Lung (tissue), 12 donors: Measurements from ENCODE around the gene AOAH. TPM values are rescaled to one million over a fixed set of nuclear protein-coding genes. Genes with fewer than 3 reads are reported as not detected.

ENCODE experiments used
- ATAC-seq: fragments of 200-7000 bp; cut with Tn5 transposase; one replicate; pipeline ENCODE4 v1.9.1; 2020; ENCODE audit warnings: moderate number of reproducible peaks; ENCODE audit not compliant: insufficient read depth, low FRiP score
- DNase-seq, 3 donors: peaks; one replicate each; pipeline ENCODE4 v3.0.0-alpha.2; 2013 to 2017
- H3K27ac ChIP-seq, 2 donors: one replicate each; pipeline ENCODE4 v1.5.1; 2013; ENCODE audit warnings: mild to moderate bottlenecking in 2 of 2, moderate library complexity in 2 of 2, control low read depth in 1 of 2, inconsistent platforms in 1 of 2, low read depth in 1 of 2, low read length in 1 of 2
- H3K27me3 ChIP-seq, 3 donors: one replicate each; pipeline ENCODE4 v1.5.1; 2013; ENCODE audit warnings: low read length in 2 of 3; ENCODE audit not compliant: control insufficient read depth in 3 of 3, insufficient read depth in 3 of 3
- H3K36me3 ChIP-seq, 4 donors: one replicate each; pipeline ENCODE4 v1.5.1; 2013; ENCODE audit warnings: low read length in 4 of 4, mild to moderate bottlenecking in 1 of 4, moderate library complexity in 1 of 4; ENCODE audit not compliant: control insufficient read depth in 4 of 4, insufficient read depth in 4 of 4
- H3K4me1 ChIP-seq, 5 donors: one replicate each; pipeline ENCODE4 v1.5.1; 2013; ENCODE audit warnings: low read length in 5 of 5, mild to moderate bottlenecking in 2 of 5, moderate library complexity in 1 of 5; ENCODE audit not compliant: control insufficient read depth in 5 of 5, insufficient read depth in 5 of 5
- H3K4me3 ChIP-seq: one replicate; pipeline ENCODE4 v1.5.1; 2013; ENCODE audit warnings: mild to moderate bottlenecking, control low read depth, moderate library complexity
- H3K9ac ChIP-seq, 2 donors: one replicate each; pipeline ENCODE4 v1.5.1; 2013; ENCODE audit warnings: low read length in 2 of 2, control low read depth in 1 of 2; ENCODE audit not compliant: insufficient read depth in 1 of 2
- H3K9me3 ChIP-seq, 4 donors: one replicate each; pipeline ENCODE4 v1.5.1; 2013; ENCODE audit warnings: low read length in 3 of 4, mild to moderate bottlenecking in 1 of 4, moderate library complexity in 1 of 4; ENCODE audit not compliant: control insufficient read depth in 4 of 4, insufficient read depth in 3 of 4
- WGBS, 2 donors: extraction: QIAGEN DNeasy Blood & Tissue Kit; methylation state at CpG; one replicate each; pipeline ENCODE4 v1.1.7; 2013; 5-methylcytosine and 5-hydroxymethylcytosine counted together
- polyA plus RNA-seq, 2 donors: library from polyadenylated mRNA; stranded (reverse); fragments of 200-250 nt; gene quantifications; one replicate each; pipeline ENCODE4 v1.2.1, GENCODE V29; 2013
- total RNA-seq, 2 donors: library from RNA; depleted of rRNA in 1 of 2; stranded (reverse); fragments of >200 nt in 1 of 2; gene quantifications; one replicate each; pipeline ENCODE4 v1.2.1, GENCODE V29; 2014 to 2021
- TF ChIP-seq, protein P1 (sequence below): IDR thresholded peaks from 2 replicates; pipeline ENCODE4 v1.5.1; 2012; ENCODE audit warnings: mild to moderate bottlenecking; ENCODE audit errors: control extremely low read depth, extremely low read depth
- donor health status: control.
- donor health status: control.
- donor health status: Bipolar disorder and iron deficiency.
- donor health status: healthy.
- donor health status: DM: yes; HTN: yes; CAD: no.

Gene AOAH
- total and polyA plus RNA-seq, 4 donors: 4.7 to 36.4 (median 29.0) TPM

DNA sequence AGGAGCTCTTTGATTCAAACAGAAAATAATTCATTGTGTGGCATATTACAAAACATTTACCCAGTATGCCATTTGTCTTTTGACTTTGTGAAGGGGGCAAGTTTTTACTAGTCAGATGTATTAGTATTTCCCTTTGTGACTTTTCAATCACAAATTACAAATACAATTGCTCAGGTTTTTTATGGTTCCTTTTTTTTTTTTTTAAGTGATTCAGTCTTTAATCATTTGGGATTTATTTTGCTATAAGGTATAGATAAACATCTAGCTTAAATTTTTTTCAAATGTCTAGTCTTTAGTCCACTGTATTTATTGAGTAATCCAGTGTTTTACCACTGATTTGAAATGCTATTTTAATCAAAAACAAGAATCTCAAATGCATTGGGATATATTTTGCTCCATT lies 75.9 kb downstream of the AOAH start:
- no peaks in the 10 kb centered on the region for H3K4me1 ChIP-seq
- no peak overlapping the region for H3K9ac ChIP-seq
- DNase-seq (no peak), ATAC-seq (no peak)
- no peak overlapping the region for H3K4me3 ChIP-seq
- TF ChIP-seq, protein P1, sequence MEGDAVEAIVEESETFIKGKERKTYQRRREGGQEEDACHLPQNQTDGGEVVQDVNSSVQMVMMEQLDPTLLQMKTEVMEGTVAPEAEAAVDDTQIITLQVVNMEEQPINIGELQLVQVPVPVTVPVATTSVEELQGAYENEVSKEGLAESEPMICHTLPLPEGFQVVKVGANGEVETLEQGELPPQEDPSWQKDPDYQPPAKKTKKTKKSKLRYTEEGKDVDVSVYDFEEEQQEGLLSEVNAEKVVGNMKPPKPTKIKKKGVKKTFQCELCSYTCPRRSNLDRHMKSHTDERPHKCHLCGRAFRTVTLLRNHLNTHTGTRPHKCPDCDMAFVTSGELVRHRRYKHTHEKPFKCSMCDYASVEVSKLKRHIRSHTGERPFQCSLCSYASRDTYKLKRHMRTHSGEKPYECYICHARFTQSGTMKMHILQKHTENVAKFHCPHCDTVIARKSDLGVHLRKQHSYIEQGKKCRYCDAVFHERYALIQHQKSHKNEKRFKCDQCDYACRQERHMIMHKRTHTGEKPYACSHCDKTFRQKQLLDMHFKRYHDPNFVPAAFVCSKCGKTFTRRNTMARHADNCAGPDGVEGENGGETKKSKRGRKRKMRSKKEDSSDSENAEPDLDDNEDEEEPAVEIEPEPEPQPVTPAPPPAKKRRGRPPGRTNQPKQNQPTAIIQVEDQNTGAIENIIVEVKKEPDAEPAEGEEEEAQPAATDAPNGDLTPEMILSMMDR: no peak
- H3K36me3 ChIP-seq: no peaks in the 10 kb centered on the region
- H3K27ac ChIP-seq: no peak overlapping the region
- H3K9me3 ChIP-seq: no peaks in the 10 kb centered on the region
- no peaks in the 10 kb centered on the region for H3K27me3 ChIP-seq

DNA sequence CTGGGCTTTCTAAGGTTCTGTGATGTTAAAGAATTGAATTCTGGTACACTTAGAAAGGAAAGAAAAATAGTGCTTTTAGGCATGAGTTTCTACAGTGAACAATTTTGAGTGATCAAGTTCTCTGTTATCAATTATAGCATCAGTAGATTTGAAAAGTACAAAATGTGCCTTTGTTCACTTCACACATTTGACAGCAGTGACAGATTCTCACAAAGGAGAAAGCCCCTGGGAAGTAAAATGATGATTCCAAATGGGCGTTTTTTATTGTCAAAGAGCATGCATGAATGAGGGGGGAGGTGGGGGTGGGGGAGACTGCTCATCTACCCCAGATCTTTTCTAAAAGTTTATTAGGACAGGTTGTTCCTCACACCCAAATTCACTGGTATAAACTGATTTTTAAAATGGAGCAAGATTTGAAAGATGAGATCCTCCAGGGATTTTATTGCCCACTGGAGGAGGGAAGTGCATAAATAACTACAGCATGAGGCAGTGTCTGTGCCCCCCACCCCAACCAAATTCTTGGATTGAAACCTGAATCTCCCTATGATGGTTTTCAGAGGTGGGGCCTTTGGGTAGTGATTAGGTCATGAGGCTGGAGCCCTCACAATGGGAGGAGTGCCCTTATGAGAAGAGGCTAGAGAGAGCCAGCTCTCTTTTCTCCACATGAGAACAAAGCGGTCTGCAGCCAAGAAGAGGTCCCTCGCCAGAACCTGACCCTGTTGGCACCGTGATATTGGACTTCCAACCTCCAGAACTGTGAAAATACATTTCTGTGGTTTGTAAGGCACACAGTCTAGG lies 79.5 kb downstream of the AOAH start:
- no peaks in the 10 kb centered on the region for H3K36me3 ChIP-seq
- DNase-seq: no peak
- no peak overlapping the region for H3K9ac ChIP-seq
- no peaks in the 10 kb centered on the region for H3K4me1 ChIP-seq
- WGBS, 2 donors: 73 to 87% methylated on average over 4 of the region's 4 CpGs
- no peak for ATAC-seq
- no peaks in the 10 kb centered on the region for H3K27me3 ChIP-seq
- H3K9me3 ChIP-seq: no peaks in the 10 kb centered on the region
- H3K27ac ChIP-seq: no peak overlapping the region
- TF ChIP-seq, protein P1: no peak
- no peak overlapping the region for H3K4me3 ChIP-seq

DNA sequence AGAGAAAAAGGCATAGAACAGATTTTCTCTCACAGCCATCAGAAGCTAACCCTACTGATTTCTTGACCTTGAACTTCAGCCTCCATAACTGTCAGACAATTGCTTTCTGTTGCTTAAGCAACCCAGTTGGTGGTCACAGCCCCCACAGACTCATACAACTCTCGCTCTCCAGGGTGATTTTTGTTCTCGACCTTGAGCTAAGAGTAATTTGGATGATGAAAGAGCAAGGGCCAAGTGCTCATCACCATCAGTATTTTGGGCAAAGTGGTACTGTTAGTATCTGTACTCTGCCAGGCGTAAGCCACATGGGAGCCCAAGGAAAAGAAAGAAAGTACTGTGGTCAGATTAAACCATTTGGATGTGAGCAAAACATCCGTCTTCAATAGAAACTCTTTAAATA lies 81.9 kb downstream of the AOAH start:
- H3K4me3 ChIP-seq: no peak overlapping the region
- TF ChIP-seq, protein P1: no peak
- H3K27me3 ChIP-seq: no peaks in the 10 kb centered on the region
- no peak for DNase-seq
- no peak for ATAC-seq
- WGBS, 2 donors: 92% methylated on average over 4 of the region's 4 CpGs
- H3K27ac ChIP-seq: no peak overlapping the region
- no peak overlapping the region for H3K9ac ChIP-seq
- H3K4me1 ChIP-seq: no peaks in the 10 kb centered on the region
- H3K9me3 ChIP-seq: no peaks in the 10 kb centered on the region
- no peaks in the 10 kb centered on the region for H3K36me3 ChIP-seq

DNA sequence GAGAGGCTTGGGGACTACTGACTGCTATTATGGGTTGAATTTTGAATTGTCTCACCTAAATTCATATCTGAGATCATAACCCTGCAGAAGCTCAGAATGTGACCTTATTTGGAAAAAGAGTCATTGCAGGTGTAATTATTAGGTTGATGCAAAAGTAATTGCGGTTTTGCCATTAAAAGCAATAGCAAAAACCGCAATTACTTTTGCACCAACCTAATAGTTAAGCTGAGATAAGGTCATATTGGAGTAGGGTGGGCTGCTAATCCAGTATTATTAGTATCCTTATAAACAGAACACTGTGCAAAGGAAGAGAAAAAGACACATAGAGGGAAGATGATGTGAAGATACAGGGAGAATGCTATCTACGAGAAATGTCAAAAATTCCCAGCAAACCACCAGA lies 82.3 kb downstream of the AOAH start:
- TF ChIP-seq, protein P1: no peak
- Histone ChIP-seq H3K9ac (no peak overlapping the region), H3K9me3 (no peaks in the 10 kb centered on the region), H3K4me1 (no peaks in the 10 kb centered on the region), H3K36me3 (no peaks in the 10 kb centered on the region), H3K4me3 (no peak overlapping the region), H3K27me3 (no peaks in the 10 kb centered on the region), H3K27ac (no peak overlapping the region)
- 98% methylated on average over 3 of the region's 3 CpGs for WGBS, 2 donors
- ATAC-seq (no peak), DNase-seq (no peak)
